ENCODE data around the gene CHRDL2. TPM values are rescaled to one million over a fixed set of nuclear protein-coding genes. Genes with fewer than 3 reads are reported as not detected.

CHRDL2 gene
- total RNA-seq, 1 experiment from 2014 or later = 0.39 TPM

GRCh38 chr11:74647831-74648230, 83.4 kb downstream of the CHRDL2 start:
- Histone ChIP-seq H3K14ac (ENCODE audit: insufficient read depth, low read length) (no peak overlapping the region), H4K20me1 (ENCODE audit: control insufficient read depth, insufficient read depth, insufficient read length) (no peaks in the 10 kb centered on the region), H3K9me3 (ENCODE audit: control insufficient read depth, low read depth, low read length) (no peaks in the 10 kb centered on the region), H2BK12ac (ENCODE audit: insufficient read length, low read depth, low read length) (no peak overlapping the region), H2AFZ (ENCODE audit: low read length) (no peak overlapping the region), H3K79me2 (ENCODE audit: insufficient read depth, low read length) (no peaks in the 10 kb centered on the region), H3K18ac (ENCODE audit: insufficient read length, low read depth, low read length) (no peak overlapping the region), H3K4ac (ENCODE audit: low read depth, low read length) (no peak overlapping the region), H3K27ac (ENCODE audit: insufficient read length, low read depth, low read length) (no peak overlapping the region), H2BK5ac (ENCODE audit: insufficient read length, low read length) (no peak overlapping the region), H3K23me2 (ENCODE audit: insufficient read length, low read depth, low read length, poor library complexity, severe bottlenecking) (no peaks in the 10 kb centered on the region), H2BK120ac (ENCODE audit: low read depth, low read length, poor library complexity, severe bottlenecking) (no peak overlapping the region), H2AK5ac (ENCODE audit: insufficient read length, low read length) (no peak overlapping the region), H4K5ac (ENCODE audit: insufficient read length, low read depth, low read length) (no peak overlapping the region), H3K4me2 (ENCODE audit: insufficient read depth, insufficient read length, low read length) (no peak overlapping the region), H3K56ac (ENCODE audit: insufficient read length, low read depth, low read length) (no peak overlapping the region), H2BK20ac (ENCODE audit: low read depth, low read length, poor library complexity, severe bottlenecking) (no peak overlapping the region), H4K8ac (replicated peaks; ENCODE audit: insufficient read length, low read depth, low read length) (no peak overlapping the region), H3T11ph (ENCODE audit: low read length) (no peak overlapping the region), H3K79me1 (ENCODE audit: insufficient read depth, low read depth, low read length, poor library complexity, severe bottlenecking) (no peaks in the 10 kb centered on the region), H3K4me1 (ENCODE audit: insufficient read depth, low read length) (no peaks in the 10 kb centered on the region), H4K91ac (ENCODE audit: insufficient read length, low read depth, low read length) (no peak overlapping the region), H3K23ac (ENCODE audit: insufficient read length, low read depth, low read length) (no peak overlapping the region), H3K9ac (ENCODE audit: extremely low read depth, insufficient read length, low read length) (no peak overlapping the region), H2BK15ac (ENCODE audit: low read depth, low read length) (no peak overlapping the region), H3K27me3 (ENCODE audit: insufficient read depth, low read length) (no peaks in the 10 kb centered on the region)
- Mint-ChIP-seq H3K4me1 (peaks cover 8% of the 10 kb centered on the region in 2 experiments), H3K36me3 (ENCODE audit: insufficient read depth in 1 of 3, low read depth in 3 of 3) (peaks cover under 1 to 12% (median 10%) of the 10 kb centered on the region in 3 experiments; a peak in 6 of 7 replicates), H3K27ac (no peak overlapping the region), H3K27me3 (ENCODE audit: low read depth) (no peaks in the 10 kb centered on the region), H3K4me3 (no peak overlapping the region), H3K9me3 (no peaks in the 10 kb centered on the region)
- DNase-seq = no peak
- no CpG with 5 or more reads among the region's 3 CpGs for WGBS (ENCODE audit: extremely low coverage, insufficient read length, low lambda C conversion rate)
- TF ChIP-seq CTCF (conservative IDR thresholded peaks at IDR 0.05) = no peak
